Keratinocyte (primary cell): Measurements from ENCODE around the gene DEGS2.

Experiments used
- CTCF ChIP-seq, 3 experiments: IDR thresholded peaks in 1 of 3; conservative IDR thresholded peaks in 1 of 3; optimal IDR thresholded peaks in 1 of 3; 2 replicates in 2 of 3; 3 replicates in 1 of 3; pipeline versions ENCODE3 to v1.5.1; 2011; ENCODE audit warnings: low read length in 3 of 3, mild to moderate bottlenecking in 3 of 3, moderate library complexity in 2 of 3, control low read depth in 1 of 3, inconsistent platforms in 1 of 3; ENCODE audit not compliant: insufficient read depth in 2 of 3; ENCODE audit errors: extremely low read depth in 1 of 3
- EZH2 ChIP-seq: IDR thresholded peaks from one replicate; pipeline ENCODE4 v1.6.1; 2012; ENCODE audit warnings: inconsistent platforms, mild to moderate bottlenecking, low read length, moderate library complexity

GRCh38 chr14:100123618-100124017 lies 35.8 kb downstream of the DEGS2 start:
- no peak for TF ChIP-seq CTCF (optimal IDR thresholded peaks at IDR 0.05 in 1 of 3, IDR thresholded peaks at IDR 0.05 in 1 of 3, conservative IDR thresholded peaks at IDR 0.05 in 1 of 3; ENCODE audit: extremely low read depth in 1 of 3, insufficient read depth in 2 of 3, low read length in 3 of 3)
- no peak for TF ChIP-seq EZH2
